Prostate gland (tissue), 2 donors: ENCODE data around the gene FOXD1. TPM values are rescaled to one million over a fixed set of nuclear protein-coding genes. Genes with fewer than 3 reads are reported as not detected.

Experiments used
- DNase-seq: peaks from one replicate; pipeline ENCODE4 v3.0.0-alpha.2; 2019; ENCODE audit warnings: low spot score
- H3K27ac ChIP-seq, 2 donors: fragments of 200-600 bp; sonication (generic); 2 replicates each; pipeline ENCODE4 v1.5.1; 2017 to 2019
- H3K27me3 ChIP-seq: fragments of 200-600 bp; sonication (generic); replicated peaks from 2 replicates; pipeline ENCODE4 v1.5.1; 2019; ENCODE audit not compliant: insufficient read depth
- H3K36me3 ChIP-seq, 2 donors: fragments of 200-600 bp; sonication (generic); 1 replicate in 1 of 2; 2 replicates in 1 of 2; pipeline versions ENCODE4 v1.5.1 to v1.8.1; 2017 to 2019
- H3K4me1 ChIP-seq: fragments of 200-600 bp; sonication (generic); replicated peaks from 2 replicates; pipeline ENCODE4 v1.5.1; 2019
- H3K4me3 ChIP-seq, 2 donors: fragments of 200-600 bp; sonication (generic); 2 replicates each; pipeline ENCODE4 v1.5.1; 2017 to 2019
- H3K9me3 ChIP-seq: fragments of 200-600 bp; sonication (generic); 2 replicates; pipeline ENCODE4 v1.5.1; 2017
- CTCF ChIP-seq, 4 experiments: fragments of 200-600 bp in 2 of 4; fragments of 450-650 bp in 2 of 4; sonication (generic) in 2 of 4; IDR thresholded peaks; 1 replicate in 3 of 4; 2 replicates in 1 of 4; pipeline ENCODE4 v1.5.1; 2016 to 2019; ENCODE audit warnings: antibody characterized with exemption in 4 of 4, mild to moderate bottlenecking in 2 of 4, moderate library complexity in 2 of 4
- POLR2A ChIP-seq: fragments of 450-650 bp; IDR thresholded peaks from one replicate; pipeline ENCODE4 v1.6.1; 2016; ENCODE audit warnings: antibody characterized with exemption, mild to moderate bottlenecking
- POLR2AphosphoS5 ChIP-seq: sonication (generic); formaldehyde crosslinking; IDR thresholded peaks from one replicate; pipeline ENCODE4 v1.6.1; 2017; ENCODE audit warnings: antibody characterized with exemption
- WGBS: methylation state at CpG from one replicate; pipeline ENCODE4 v1.1.5; 2018; 5-methylcytosine and 5-hydroxymethylcytosine counted together
- intact Hi-C: fragments of 100-400 bp; cut with DNase I; formaldehyde crosslinking; loops from one replicate; pipeline ENCODE4 v1.14.2; 2022
- total RNA-seq, 2 donors: library from RNA; depleted of rRNA; stranded (reverse); fragments of >200 nt; gene quantifications; one replicate each; pipeline ENCODE4 v1.1.0, GENCODE V29; 2016

Gene FOXD1
- total RNA-seq, 2 donors from 2014 or later = 1.6 to 2.8 TPM

GRCh38 chr5:73431204-73431851, 17.2 kb downstream of the FOXD1 start:
- no peak for DNase-seq
- intact Hi-C loops = no loop called here
- Histone ChIP-seq H3K4me1 (no peaks in the 10 kb centered on the region), H3K4me3 (no peak overlapping the region), H3K27me3 (peaks cover 3% of the 10 kb centered on the region), H3K27ac (no peak overlapping the region), H3K36me3 (no peaks in the 10 kb centered on the region), H3K9me3 (no peaks in the 10 kb centered on the region)
- no peak for TF ChIP-seq CTCF (IDR thresholded peaks at IDR 0.05)
- no peak for TF ChIP-seq POLR2AphosphoS5
- no peak for TF ChIP-seq POLR2A

GRCh38 chr5:73426034-73426433, 22.5 kb downstream of the FOXD1 start:
- TF ChIP-seq CTCF (IDR thresholded peaks at IDR 0.05) = no peak
- TF ChIP-seq POLR2AphosphoS5 = no peak
- TF ChIP-seq POLR2A = no peak
- Histone ChIP-seq H3K27me3 (no peaks in the 10 kb centered on the region), H3K36me3 (no peaks in the 10 kb centered on the region), H3K4me1 (no peaks in the 10 kb centered on the region), H3K9me3 (no peaks in the 10 kb centered on the region), H3K4me3 (no peak overlapping the region), H3K27ac (no peak overlapping the region)
- DNase-seq = no peak
- 69% methylated on average over 3 of the region's 3 CpGs for WGBS
- intact Hi-C loops = no loop called here

GRCh38 chr5:73424556-73424977, 24.0 kb downstream of the FOXD1 start:
- peaks cover 5% of the 10 kb centered on the region for H3K4me1 ChIP-seq
- no peak overlapping the region for H3K27ac ChIP-seq
- H3K27me3 ChIP-seq = no peaks in the 10 kb centered on the region
- no peak overlapping the region for H3K4me3 ChIP-seq
- 20% methylated on average over 5 of the region's 5 CpGs for WGBS
- no peak for DNase-seq
- no peaks in the 10 kb centered on the region for H3K36me3 ChIP-seq
- TF ChIP-seq POLR2AphosphoS5 (peak; percentile 19), CTCF (IDR thresholded peaks at IDR 0.05) (no peak)
- H3K9me3 ChIP-seq = no peaks in the 10 kb centered on the region
- intact Hi-C loops = no loop called here

GRCh38 chr5:73422164-73422563, 26.4 kb downstream of the FOXD1 start:
- Histone ChIP-seq H3K9me3 (no peaks in the 10 kb centered on the region), H3K27me3 (no peaks in the 10 kb centered on the region), H3K4me1 (peaks cover 8% of the 10 kb centered on the region), H3K36me3 (no peaks in the 10 kb centered on the region), H3K27ac (no peak overlapping the region), H3K4me3 (no peak overlapping the region)
- TF ChIP-seq CTCF (IDR thresholded peaks at IDR 0.05) = no peak
- no peak for TF ChIP-seq POLR2AphosphoS5
- no peak for TF ChIP-seq POLR2A
- 80% methylated on average over 1 of the region's 1 CpG for WGBS
- intact Hi-C loops = no loop called here
- DNase-seq = no peak

- H3K4me3 ChIP-seq = no peak overlapping the region
- peaks cover 8% of the 10 kb centered on the region for H3K4me1 ChIP-seq
- H3K27me3 ChIP-seq = no peaks in the 10 kb centered on the region
- intact Hi-C loops = no loop called here
- no peaks in the 10 kb centered on the region for H3K9me3 ChIP-seq
- H3K36me3 ChIP-seq = no peaks in the 10 kb centered on the region
- no peak overlapping the region for H3K27ac ChIP-seq
- TF ChIP-seq POLR2AphosphoS5 (no peak), CTCF (IDR thresholded peaks at IDR 0.05) (no peak), POLR2A (no peak)
- DNase-seq = no peak
- 52% methylated on average over 3 of the region's 3 CpGs for WGBS
These were observed 27.9 kb downstream of the FOXD1 start for GRCh38 chr5:73420666-73421065.
